DOHH2 (cell line): ENCODE data around the gene SPTBN1.

Source experiments
- H3F3A ChIP-seq: fragments of 200-600 bp; sonication (generic), shearing (Covaris generic); 2 replicates; pipeline ENCODE4 v1.6.0; 2016; ENCODE audit warnings: antibody characterized with exemption, mild to moderate bottlenecking; ENCODE audit not compliant: control insufficient read depth, insufficient read depth
- H3K27ac ChIP-seq: fragments of 200-600 bp; sonication (generic); 2 replicates; pipeline ENCODE4 v1.5.1; 2014; ENCODE audit warnings: low read depth, mild to moderate bottlenecking, low read length, moderate library complexity
- H3K27me3 ChIP-seq: fragments of 200-600 bp; sonication (generic); 2 replicates; pipeline ENCODE4 v1.6.1; 2014; ENCODE audit warnings: mild to moderate bottlenecking, low read length, mixed read lengths; ENCODE audit not compliant: control insufficient read depth
- H3K36me3 ChIP-seq: fragments of 200-600 bp; sonication (generic); 2 replicates; pipeline ENCODE4 v1.6.1; 2014; ENCODE audit warnings: mild to moderate bottlenecking, low read length, moderate library complexity, mixed read lengths; ENCODE audit not compliant: control insufficient read depth
- H3K4me1 ChIP-seq: fragments of 200-600 bp; sonication (generic); 2 replicates; pipeline ENCODE4 v1.6.1; 2014; ENCODE audit warnings: mild to moderate bottlenecking, low read length, mixed read lengths; ENCODE audit not compliant: control insufficient read depth
- H3K4me2 ChIP-seq: fragments of 200-600 bp; sonication (generic); 2 replicates; pipeline ENCODE4 v1.6.0; 2014; ENCODE audit warnings: mild to moderate bottlenecking, low read length, moderate library complexity
- H3K4me3 ChIP-seq: fragments of 200-600 bp; sonication (generic); 2 replicates; pipeline ENCODE4 v1.5.1; 2014; ENCODE audit warnings: mild to moderate bottlenecking, low read length, mixed read lengths
- H3K79me2 ChIP-seq: fragments of 200-600 bp; sonication (generic); 2 replicates; pipeline ENCODE4 v1.6.1; 2014; ENCODE audit warnings: mild to moderate bottlenecking, low read length, mixed read lengths; ENCODE audit not compliant: control insufficient read depth
- H3K9me2 ChIP-seq: fragments of 200-600 bp; sonication (generic); replicated peaks from 2 replicates; pipeline ENCODE4 v1.6.1; 2014; ENCODE audit warnings: mild to moderate bottlenecking, low read length, mixed read lengths; ENCODE audit not compliant: control insufficient read depth
- H3K9me3 ChIP-seq: fragments of 200-600 bp; sonication (generic); 2 replicates; pipeline ENCODE4 v1.6.1; 2014; ENCODE audit warnings: antibody characterized with exemption, low read length, mixed read lengths; ENCODE audit not compliant: control insufficient read depth, insufficient read depth
- H4K20me1 ChIP-seq: fragments of 200-600 bp; sonication (generic); 2 replicates; pipeline ENCODE4 v1.6.0; 2014; ENCODE audit warnings: low read depth, mild to moderate bottlenecking, antibody characterized with exemption, low read length, moderate library complexity; ENCODE audit not compliant: control insufficient read depth, insufficient read depth
- EZH2phosphoT487 ChIP-seq: fragments of 200-600 bp; sonication (generic); IDR thresholded peaks from 2 replicates; pipeline ENCODE4 v1.6.1; 2017; ENCODE audit warnings: borderline replicate concordance, mild to moderate bottlenecking, antibody characterized with exemption, low read length, moderate library complexity, mixed read lengths
- TF ChIP-seq, protein P1 (sequence below): fragments of 200-600 bp; sonication (generic); IDR thresholded peaks from one replicate; pipeline ENCODE4 v1.5.1; 2014; ENCODE audit warnings: antibody characterized with exemption, mild to moderate bottlenecking, low read depth, low read length; ENCODE audit not compliant: poor library complexity, severe bottlenecking

Gene SPTBN1

GRCh38 chr2:54669677-54670484, 213.8 kb downstream of the SPTBN1 start:
- H3K79me2 ChIP-seq: no peaks in the 10 kb centered on the region
- no peaks in the 10 kb centered on the region for H3F3A ChIP-seq
- H3K27ac ChIP-seq: no peak overlapping the region
- no peaks in the 10 kb centered on the region for H3K36me3 ChIP-seq
- H3K27me3 ChIP-seq: no peaks in the 10 kb centered on the region
- H3K4me3 ChIP-seq: no peak overlapping the region
- no peak overlapping the region for H3K4me2 ChIP-seq
- no peaks in the 10 kb centered on the region for H3K9me2 ChIP-seq
- H3K4me1 ChIP-seq: peaks cover 12% of the 10 kb centered on the region
- TF ChIP-seq EZH2phosphoT487: no peak
- TF ChIP-seq, protein P1, sequence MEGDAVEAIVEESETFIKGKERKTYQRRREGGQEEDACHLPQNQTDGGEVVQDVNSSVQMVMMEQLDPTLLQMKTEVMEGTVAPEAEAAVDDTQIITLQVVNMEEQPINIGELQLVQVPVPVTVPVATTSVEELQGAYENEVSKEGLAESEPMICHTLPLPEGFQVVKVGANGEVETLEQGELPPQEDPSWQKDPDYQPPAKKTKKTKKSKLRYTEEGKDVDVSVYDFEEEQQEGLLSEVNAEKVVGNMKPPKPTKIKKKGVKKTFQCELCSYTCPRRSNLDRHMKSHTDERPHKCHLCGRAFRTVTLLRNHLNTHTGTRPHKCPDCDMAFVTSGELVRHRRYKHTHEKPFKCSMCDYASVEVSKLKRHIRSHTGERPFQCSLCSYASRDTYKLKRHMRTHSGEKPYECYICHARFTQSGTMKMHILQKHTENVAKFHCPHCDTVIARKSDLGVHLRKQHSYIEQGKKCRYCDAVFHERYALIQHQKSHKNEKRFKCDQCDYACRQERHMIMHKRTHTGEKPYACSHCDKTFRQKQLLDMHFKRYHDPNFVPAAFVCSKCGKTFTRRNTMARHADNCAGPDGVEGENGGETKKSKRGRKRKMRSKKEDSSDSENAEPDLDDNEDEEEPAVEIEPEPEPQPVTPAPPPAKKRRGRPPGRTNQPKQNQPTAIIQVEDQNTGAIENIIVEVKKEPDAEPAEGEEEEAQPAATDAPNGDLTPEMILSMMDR: no peak
- H3K9me3 ChIP-seq: no peaks in the 10 kb centered on the region
- H4K20me1 ChIP-seq: no peaks in the 10 kb centered on the region

GRCh38 chr2:54670485-54671009, 214.4 kb downstream of the SPTBN1 start:
- no peak overlapping the region for H3K4me3 ChIP-seq
- H3K9me3 ChIP-seq: no peaks in the 10 kb centered on the region
- H3K9me2 ChIP-seq: no peaks in the 10 kb centered on the region
- TF ChIP-seq, protein P1: no peak
- no peak for TF ChIP-seq EZH2phosphoT487
- no peaks in the 10 kb centered on the region for H4K20me1 ChIP-seq
- H3K27ac ChIP-seq: no peak overlapping the region
- no peak overlapping the region for H3K4me2 ChIP-seq
- H3K27me3 ChIP-seq: no peaks in the 10 kb centered on the region
- H3K79me2 ChIP-seq: no peaks in the 10 kb centered on the region
- peaks cover 12% of the 10 kb centered on the region for H3K4me1 ChIP-seq
- H3F3A ChIP-seq: no peaks in the 10 kb centered on the region
- H3K36me3 ChIP-seq: no peaks in the 10 kb centered on the region

DNA sequence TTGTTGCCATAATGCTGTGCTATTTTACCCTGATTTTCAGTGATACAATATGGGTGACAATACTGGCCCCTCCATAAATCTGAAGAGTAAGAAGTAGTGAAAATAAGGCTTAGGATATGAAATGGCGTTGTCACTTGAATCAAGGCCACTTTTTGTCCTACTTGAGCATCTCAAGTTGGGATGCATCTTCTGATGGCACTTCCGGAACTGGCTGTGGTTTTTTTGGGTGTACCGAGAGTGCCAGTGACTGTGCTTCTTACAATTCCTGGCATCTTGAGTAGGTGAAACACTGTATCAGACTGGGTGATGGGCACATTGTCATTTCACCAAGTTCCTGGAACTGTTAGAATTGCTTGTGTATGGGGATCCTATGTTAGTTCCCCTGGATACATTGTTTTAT, 214.9 kb downstream of the SPTBN1 start:
- no peaks in the 10 kb centered on the region for H3K36me3 ChIP-seq
- no peaks in the 10 kb centered on the region for H3F3A ChIP-seq
- peaks cover 12% of the 10 kb centered on the region for H3K4me1 ChIP-seq
- no peaks in the 10 kb centered on the region for H4K20me1 ChIP-seq
- no peaks in the 10 kb centered on the region for H3K9me3 ChIP-seq
- no peak overlapping the region for H3K27ac ChIP-seq
- no peaks in the 10 kb centered on the region for H3K9me2 ChIP-seq
- no peak overlapping the region for H3K4me2 ChIP-seq
- 0 out of 2 replicates have a peak, but pooled peaks cover 1% of the 10 kb centered on the region for H3K27me3 ChIP-seq
- H3K4me3 ChIP-seq: no peak overlapping the region
- TF ChIP-seq EZH2phosphoT487: no peak
- TF ChIP-seq, protein P1: no peak
- H3K79me2 ChIP-seq: no peaks in the 10 kb centered on the region
